ENCODE data around the gene ASH1L. TPM values are rescaled to one million over a fixed set of nuclear protein-coding genes. Genes with fewer than 3 reads are reported as not detected.

ASH1L gene
- total RNA-seq, 1 experiment from 2014 or later = 29.3 TPM

- TF ChIP-seq SP1 (CRISPR knock-in tag; conservative IDR thresholded peaks at IDR 0.05) (no peak), E2F1 (CRISPR knock-in tag; IDR thresholded peaks at IDR 0.05) (no peak)
These were observed 234.6 kb downstream of the ASH1L start (continued) for GRCh38 chr1:155327981-155328380.

GRCh38 chr1:155326631-155327037 lies 236.0 kb downstream of the ASH1L start:
- peaks cover 21% of the 10 kb centered on the region for H3K36me3 Mint-ChIP-seq
- ChIA-PET CTCF (interaction anchor here (0.5 to 9.9 kb wide), 2 partner anchors 75 to 177 kb away, joined by 3 to 204 read pairs; no protein-coding TSS in a partner anchor), POLR2A (no interaction called here)
- no peak overlapping the region for H3K27ac Mint-ChIP-seq
- DNase-seq (ENCODE audit: low spot score) (no peak), ATAC-seq (no peak)
- no peaks in the 10 kb centered on the region for H3K9me3 Mint-ChIP-seq
- no peak overlapping the region for H3K4me3 Mint-ChIP-seq
- peaks cover 6% of the 10 kb centered on the region for H3K27me3 Mint-ChIP-seq (ENCODE audit: low read depth)
- H3K4me1 Mint-ChIP-seq = peaks cover 18% of the 10 kb centered on the region
- TF ChIP-seq JUN (CRISPR knock-in tag; IDR thresholded peaks at IDR 0.05) = no peak
- no peak for TF ChIP-seq EMX1 (CRISPR knock-in tag; IDR thresholded peaks at IDR 0.05)
- TF ChIP-seq MYBL2 (CRISPR knock-in tag; IDR thresholded peaks at IDR 0.05) = no peak
- no peak for TF ChIP-seq ARID4B (CRISPR knock-in tag; IDR thresholded peaks at IDR 0.05; ENCODE audit: borderline replicate concordance)
- TF ChIP-seq ATF6 (CRISPR knock-in tag; IDR thresholded peaks at IDR 0.05) = no peak
- no peak for TF ChIP-seq HMGXB4 (CRISPR knock-in tag; IDR thresholded peaks at IDR 0.05)
- no peak for TF ChIP-seq ATF3 (CRISPR knock-in tag; conservative IDR thresholded peaks at IDR 0.05)
- no peak for TF ChIP-seq NR2C2 (CRISPR knock-in tag; IDR thresholded peaks at IDR 0.05)
- no peak for TF ChIP-seq USF1 (CRISPR knock-in tag; IDR thresholded peaks at IDR 0.05)
- TF ChIP-seq ZNF425 (CRISPR knock-in tag; conservative IDR thresholded peaks at IDR 0.05) = no peak
- no peak for TF ChIP-seq PRRX2 (CRISPR knock-in tag; IDR thresholded peaks at IDR 0.05)
- no peak for TF ChIP-seq NR1H2 (CRISPR knock-in tag; IDR thresholded peaks at IDR 0.05)
- TF ChIP-seq HMGA2 (CRISPR knock-in tag; IDR thresholded peaks at IDR 0.05) = no peak
- no peak for TF ChIP-seq E2F5 (CRISPR knock-in tag; IDR thresholded peaks at IDR 0.05)
- TF ChIP-seq RORB (CRISPR knock-in tag; IDR thresholded peaks at IDR 0.05) = no peak
- no peak for TF ChIP-seq ZNF671 (CRISPR knock-in tag; IDR thresholded peaks at IDR 0.05)
- no peak for TF ChIP-seq PREB (CRISPR knock-in tag; IDR thresholded peaks at IDR 0.05; ENCODE audit: borderline replicate concordance)

Data from WTC11 (cell line).